ENCODE measurements around the gene EXOC2.

Gene EXOC2

DNA sequence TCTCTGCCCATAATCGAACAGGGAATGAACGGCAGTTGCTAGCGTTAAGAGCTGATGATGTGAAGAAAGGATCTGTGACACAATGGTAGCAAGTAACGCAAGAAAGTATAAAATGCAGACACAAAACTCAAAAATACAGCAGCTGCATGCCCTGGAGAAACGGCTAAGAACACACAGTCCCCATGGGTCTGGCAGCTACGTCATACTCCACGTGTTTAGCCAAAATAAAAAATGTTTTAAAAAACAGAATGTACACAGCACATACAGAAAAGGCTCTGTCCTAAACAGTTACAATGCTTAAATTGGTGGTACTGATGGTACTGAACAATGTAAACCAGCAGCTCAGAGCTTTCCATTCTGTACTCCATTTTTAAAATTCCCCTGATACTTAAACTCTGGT is 70.5 kb downstream of the EXOC2 start:
- no peak for TF ChIP-seq FOXM1 (IDR thresholded peaks at IDR 0.05; ENCODE audit: borderline replicate concordance, low read depth)
- TF ChIP-seq, protein P1, sequence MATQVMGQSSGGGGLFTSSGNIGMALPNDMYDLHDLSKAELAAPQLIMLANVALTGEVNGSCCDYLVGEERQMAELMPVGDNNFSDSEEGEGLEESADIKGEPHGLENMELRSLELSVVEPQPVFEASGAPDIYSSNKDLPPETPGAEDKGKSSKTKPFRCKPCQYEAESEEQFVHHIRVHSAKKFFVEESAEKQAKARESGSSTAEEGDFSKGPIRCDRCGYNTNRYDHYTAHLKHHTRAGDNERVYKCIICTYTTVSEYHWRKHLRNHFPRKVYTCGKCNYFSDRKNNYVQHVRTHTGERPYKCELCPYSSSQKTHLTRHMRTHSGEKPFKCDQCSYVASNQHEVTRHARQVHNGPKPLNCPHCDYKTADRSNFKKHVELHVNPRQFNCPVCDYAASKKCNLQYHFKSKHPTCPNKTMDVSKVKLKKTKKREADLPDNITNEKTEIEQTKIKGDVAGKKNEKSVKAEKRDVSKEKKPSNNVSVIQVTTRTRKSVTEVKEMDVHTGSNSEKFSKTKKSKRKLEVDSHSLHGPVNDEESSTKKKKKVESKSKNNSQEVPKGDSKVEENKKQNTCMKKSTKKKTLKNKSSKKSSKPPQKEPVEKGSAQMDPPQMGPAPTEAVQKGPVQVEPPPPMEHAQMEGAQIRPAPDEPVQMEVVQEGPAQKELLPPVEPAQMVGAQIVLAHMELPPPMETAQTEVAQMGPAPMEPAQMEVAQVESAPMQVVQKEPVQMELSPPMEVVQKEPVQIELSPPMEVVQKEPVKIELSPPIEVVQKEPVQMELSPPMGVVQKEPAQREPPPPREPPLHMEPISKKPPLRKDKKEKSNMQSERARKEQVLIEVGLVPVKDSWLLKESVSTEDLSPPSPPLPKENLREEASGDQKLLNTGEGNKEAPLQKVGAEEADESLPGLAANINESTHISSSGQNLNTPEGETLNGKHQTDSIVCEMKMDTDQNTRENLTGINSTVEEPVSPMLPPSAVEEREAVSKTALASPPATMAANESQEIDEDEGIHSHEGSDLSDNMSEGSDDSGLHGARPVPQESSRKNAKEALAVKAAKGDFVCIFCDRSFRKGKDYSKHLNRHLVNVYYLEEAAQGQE (IDR thresholded peaks at IDR 0.05; ENCODE audit: low read depth), result no peak
- no peak for TF ChIP-seq EGR1 (IDR thresholded peaks at IDR 0.05)
- TF ChIP-seq TAF1 (IDR thresholded peaks at IDR 0.05; ENCODE audit: low read depth), result no peak
- TF ChIP-seq NFIC (IDR thresholded peaks at IDR 0.05), result no peak
- TF ChIP-seq EP300 (IDR thresholded peaks at IDR 0.05; ENCODE audit: borderline replicate concordance), result no peak
- TF ChIP-seq TCF12 (IDR thresholded peaks at IDR 0.05; ENCODE audit: low read depth), result no peak
- TF ChIP-seq CREB1 (IDR thresholded peaks at IDR 0.05; ENCODE audit: low read depth), result no peak
- no peak for TF ChIP-seq CEBPB (IDR thresholded peaks at IDR 0.05)
- no peak for TF ChIP-seq TEAD4 (IDR thresholded peaks at IDR 0.05)
- TF ChIP-seq, protein P2, sequence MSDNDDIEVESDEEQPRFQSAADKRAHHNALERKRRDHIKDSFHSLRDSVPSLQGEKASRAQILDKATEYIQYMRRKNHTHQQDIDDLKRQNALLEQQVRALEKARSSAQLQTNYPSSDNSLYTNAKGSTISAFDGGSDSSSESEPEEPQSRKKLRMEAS (IDR thresholded peaks at IDR 0.05), result no peak
- no peak for TF ChIP-seq RAD21 (IDR thresholded peaks at IDR 0.05; ENCODE audit: low read depth)
- TF ChIP-seq, protein P3, sequence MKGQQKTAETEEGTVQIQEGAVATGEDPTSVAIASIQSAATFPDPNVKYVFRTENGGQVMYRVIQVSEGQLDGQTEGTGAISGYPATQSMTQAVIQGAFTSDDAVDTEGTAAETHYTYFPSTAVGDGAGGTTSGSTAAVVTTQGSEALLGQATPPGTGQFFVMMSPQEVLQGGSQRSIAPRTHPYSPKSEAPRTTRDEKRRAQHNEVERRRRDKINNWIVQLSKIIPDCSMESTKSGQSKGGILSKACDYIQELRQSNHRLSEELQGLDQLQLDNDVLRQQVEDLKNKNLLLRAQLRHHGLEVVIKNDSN (IDR thresholded peaks at IDR 0.05), result no peak
- TF ChIP-seq ZBTB7A (IDR thresholded peaks at IDR 0.05; ENCODE audit: low read depth), result no peak
- no peak for TF ChIP-seq YY1 (IDR thresholded peaks at IDR 0.05; ENCODE audit: low read depth)

DNA sequence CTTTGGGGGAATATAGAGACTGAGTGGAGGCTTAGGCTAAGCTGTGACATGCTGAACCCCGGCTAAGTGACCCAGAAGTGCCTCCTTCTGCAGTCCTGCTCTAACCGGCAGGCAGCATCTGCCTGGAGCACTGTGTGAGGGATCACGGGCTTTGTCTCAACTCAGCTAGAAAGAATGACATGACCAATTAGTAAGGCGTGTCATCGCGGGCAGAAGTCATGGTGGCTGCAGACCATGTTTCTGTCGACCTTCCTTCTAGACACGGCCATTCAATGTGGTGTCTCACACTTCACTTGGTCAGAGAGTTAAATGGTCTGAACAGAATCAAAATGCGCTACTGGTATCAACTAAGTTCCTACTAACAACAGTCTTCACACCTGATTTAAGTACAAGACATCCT is 71.0 kb downstream of the EXOC2 start:
- TF ChIP-seq EP300 (IDR thresholded peaks at IDR 0.05; ENCODE audit: borderline replicate concordance), result no peak
- TF ChIP-seq, protein P3 (IDR thresholded peaks at IDR 0.05), result no peak
- TF ChIP-seq, protein P1 (IDR thresholded peaks at IDR 0.05; ENCODE audit: low read depth), result no peak
- no peak for TF ChIP-seq TCF12 (IDR thresholded peaks at IDR 0.05; ENCODE audit: low read depth)
- TF ChIP-seq, protein P2 (IDR thresholded peaks at IDR 0.05), result no peak
- no peak for TF ChIP-seq TAF1 (IDR thresholded peaks at IDR 0.05; ENCODE audit: low read depth)
- TF ChIP-seq CREB1 (IDR thresholded peaks at IDR 0.05; ENCODE audit: low read depth), result no peak
- TF ChIP-seq CEBPB (IDR thresholded peaks at IDR 0.05), result no peak
- TF ChIP-seq YY1 (IDR thresholded peaks at IDR 0.05; ENCODE audit: low read depth), result no peak
- TF ChIP-seq TEAD4 (IDR thresholded peaks at IDR 0.05), result no peak
- TF ChIP-seq EGR1 (IDR thresholded peaks at IDR 0.05), result no peak
- no peak for TF ChIP-seq RAD21 (IDR thresholded peaks at IDR 0.05; ENCODE audit: low read depth)
- TF ChIP-seq ZBTB7A (IDR thresholded peaks at IDR 0.05; ENCODE audit: low read depth), result no peak
- TF ChIP-seq NFIC (IDR thresholded peaks at IDR 0.05), result no peak
- no peak for TF ChIP-seq FOXM1 (IDR thresholded peaks at IDR 0.05; ENCODE audit: borderline replicate concordance, low read depth)

GRCh38 chr6:620950-621349 is 72.0 kb downstream of the EXOC2 start:
- TF ChIP-seq, protein P2 (IDR thresholded peaks at IDR 0.05), result no peak
- TF ChIP-seq EP300 (IDR thresholded peaks at IDR 0.05; ENCODE audit: borderline replicate concordance), result no peak
- TF ChIP-seq, protein P3 (IDR thresholded peaks at IDR 0.05), result no peak
- TF ChIP-seq TCF12 (IDR thresholded peaks at IDR 0.05; ENCODE audit: low read depth), result no peak
- no peak for TF ChIP-seq CREB1 (IDR thresholded peaks at IDR 0.05; ENCODE audit: low read depth)
- no peak for TF ChIP-seq ZBTB7A (IDR thresholded peaks at IDR 0.05; ENCODE audit: low read depth)
- TF ChIP-seq CEBPB (IDR thresholded peaks at IDR 0.05), result no peak
- TF ChIP-seq, protein P1 (IDR thresholded peaks at IDR 0.05; ENCODE audit: low read depth), result no peak
- no peak for TF ChIP-seq RAD21 (IDR thresholded peaks at IDR 0.05; ENCODE audit: low read depth)
- no peak for TF ChIP-seq TEAD4 (IDR thresholded peaks at IDR 0.05)
- no peak for TF ChIP-seq NFIC (IDR thresholded peaks at IDR 0.05)

- TF ChIP-seq TEAD4 (IDR thresholded peaks at IDR 0.05) (no peak), YY1 (IDR thresholded peaks at IDR 0.05; ENCODE audit: low read depth) (no peak), NFIC (IDR thresholded peaks at IDR 0.05) (no peak), RAD21 (IDR thresholded peaks at IDR 0.05; ENCODE audit: low read depth) (no peak), CEBPB (IDR thresholded peaks at IDR 0.05) (no peak), TAF1 (IDR thresholded peaks at IDR 0.05; ENCODE audit: low read depth) (no peak), EGR1 (IDR thresholded peaks at IDR 0.05) (no peak), CREB1 (IDR thresholded peaks at IDR 0.05; ENCODE audit: low read depth) (no peak), ZBTB7A (IDR thresholded peaks at IDR 0.05; ENCODE audit: low read depth) (no peak), TCF12 (IDR thresholded peaks at IDR 0.05; ENCODE audit: low read depth) (no peak), EP300 (IDR thresholded peaks at IDR 0.05; ENCODE audit: borderline replicate concordance) (no peak), FOXM1 (IDR thresholded peaks at IDR 0.05; ENCODE audit: borderline replicate concordance, low read depth) (no peak)
- TF ChIP-seq, protein P1 (IDR thresholded peaks at IDR 0.05; ENCODE audit: low read depth), result no peak
- TF ChIP-seq, protein P2 (IDR thresholded peaks at IDR 0.05), result no peak
- TF ChIP-seq, protein P3 (IDR thresholded peaks at IDR 0.05), result no peak
Measured at GRCh38 chr6:620166-620565, 72.8 kb downstream of the EXOC2 start.
